ENCODE results near the gene RPP40. TPM values are rescaled to one million over a fixed set of nuclear protein-coding genes. Genes with fewer than 3 reads are reported as not detected.

The RPP40 gene
- total and polyA plus RNA-seq, 9 of the 15 experiments (the other 6 are each of a cell fraction or from before 2014, with no cell fraction given): 22.6 to 114 (median 39.0) TPM

DNA sequence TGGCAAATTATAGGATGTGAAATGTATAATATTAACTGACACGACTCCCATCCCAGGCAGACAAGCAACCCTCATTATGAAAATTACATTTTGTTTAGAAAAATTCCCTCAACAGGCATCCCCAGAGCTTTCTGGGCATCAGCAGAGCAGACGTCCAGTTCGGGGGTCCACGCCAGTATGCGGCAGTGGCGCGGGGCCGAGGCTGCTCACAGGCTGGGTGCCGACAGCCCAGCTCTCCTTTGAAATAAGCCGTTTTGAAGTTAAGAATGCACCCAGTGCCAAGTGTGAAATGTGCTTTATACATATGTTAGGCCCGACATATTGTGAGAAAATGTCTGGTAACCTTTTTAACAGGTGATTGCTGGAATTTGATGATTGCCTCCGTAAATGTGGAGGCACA, 50.4 kb downstream of the RPP40 start:
- 96% methylated on average over 12 of the region's 12 CpGs for WGBS (ENCODE audit: insufficient coverage, low coverage, missing lambda C conversion rate)

More for the DNA sequence above, 50.4 kb downstream of the RPP40 start:
- Histone ChIP-seq H3K4me3 (no peak overlapping the region), H2AFZ (ENCODE audit: low read depth, low read length) (no peak overlapping the region), H3K9me3 (replicated peaks; ENCODE audit: control insufficient read depth, insufficient read depth, low read depth, low read length) (no peaks in the 10 kb centered on the region), H4K20me1 (replicated peaks; ENCODE audit: control insufficient read depth, insufficient read depth, low read length) (no peaks in the 10 kb centered on the region), H3K79me2 (ENCODE audit: control insufficient read depth, insufficient read depth, low read length) (no peaks in the 10 kb centered on the region), H3K9me1 (ENCODE audit: control insufficient read depth, insufficient read depth, low read length) (no peaks in the 10 kb centered on the region), H3K27ac (ENCODE audit: extremely low read depth, low read depth, low read length) (no peak overlapping the region), H3K27me3 (ENCODE audit: control insufficient read depth in 2 of 2, insufficient read depth in 2 of 2, low read length in 2 of 2) (0 out of 5 replicates have a peak, but pooled peaks cover 0 to 4% of the 10 kb centered on the region in 2 experiments), H3K36me3 (ENCODE audit: control insufficient read depth, insufficient read depth, low read length) (peaks cover 34% of the 10 kb centered on the region; the same call in 2 of the 3 replicates), H3K4me1 (replicated peaks in 1 of 2; ENCODE audit: control insufficient read depth in 2 of 2, insufficient read depth in 2 of 2, low read length in 2 of 2) (no peaks in the 10 kb centered on the region), H3K4me2 (ENCODE audit: insufficient read depth, low read length) (no peak overlapping the region), H3K9ac (ENCODE audit: insufficient read depth in 1 of 2, low read depth in 2 of 2, low read length in 2 of 2) (no peak overlapping the region)
- ChIA-PET CTCF (ENCODE audit: low intra/inter-chr PET ratio) (no interaction called here), POLR2A (interaction anchor here (2.2 kb wide), 1 partner anchor 10 kb away, joined by 5 read pairs; no protein-coding TSS in a partner anchor)
- ATAC-seq (no peak), DNase-seq (ENCODE audit: extremely low read depth in 1 of 4, low spot score in 3 of 4) (no peak), FAIRE-seq (no peak)
- TF ChIP-seq TAF1 (IDR thresholded peaks at IDR 0.05; ENCODE audit: control insufficient read depth, extremely low read depth, insufficient read depth, low read length, severe bottlenecking) (no peak), ZNF212 (CRISPR knock-in tag; IDR thresholded peaks at IDR 0.05) (no peak), CEBPG (CRISPR knock-in tag; IDR thresholded peaks at IDR 0.05) (no peak), CEBPG (tag; conservative IDR thresholded peaks at IDR 0.05 in 1 of 2, IDR thresholded peaks at IDR 0.05 in 1 of 2) (no peak), POLR2B (IDR thresholded peaks at IDR 0.05; ENCODE audit: low read depth, partially characterized antibody) (no peak), ZFPM2 (CRISPR knock-in tag; IDR thresholded peaks at IDR 0.05) (no peak), CHD2 (IDR thresholded peaks at IDR 0.05; ENCODE audit: low read depth, low read length) (no peak)
- TF ChIP-seq, protein P1, sequence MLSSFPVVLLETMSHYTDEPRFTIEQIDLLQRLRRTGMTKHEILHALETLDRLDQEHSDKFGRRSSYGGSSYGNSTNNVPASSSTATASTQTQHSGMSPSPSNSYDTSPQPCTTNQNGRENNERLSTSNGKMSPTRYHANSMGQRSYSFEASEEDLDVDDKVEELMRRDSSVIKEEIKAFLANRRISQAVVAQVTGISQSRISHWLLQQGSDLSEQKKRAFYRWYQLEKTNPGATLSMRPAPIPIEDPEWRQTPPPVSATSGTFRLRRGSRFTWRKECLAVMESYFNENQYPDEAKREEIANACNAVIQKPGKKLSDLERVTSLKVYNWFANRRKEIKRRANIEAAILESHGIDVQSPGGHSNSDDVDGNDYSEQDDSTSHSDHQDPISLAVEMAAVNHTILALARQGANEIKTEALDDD (IDR thresholded peaks at IDR 0.05): no peak
- in situ Hi-C loops (cut with MboI) (no loop called here), intact Hi-C loops (cut with micrococcal nuclease) (no loop called here)
- BruUV-seq (replicated peaks): no TSS peak

Data from K562 (cell line).